Trophoblast cell (in vitro differentiated cells and primary cell): ENCODE results near the gene DNAI1.
"Not testable (repeated sequence)": the region's sequence is repeated elsewhere in the genome, so short reads cannot be mapped to it uniquely, and the experiment has no call there.

ENCODE experiments used
- DNase-seq, 2 donors: peaks; one replicate each; pipeline ENCODE4 v3.0.0-alpha.2; 2016
- H2AFZ ChIP-seq: 2 replicates; pipeline ENCODE4 v1.6.1; 2013; ENCODE audit warnings: low read length, moderate library complexity, mild to moderate bottlenecking; ENCODE audit not compliant: insufficient read depth, poor library complexity
- H2AK5ac ChIP-seq: 2 replicates; pipeline ENCODE4 v1.6.1; 2013; ENCODE audit warnings: mild to moderate bottlenecking, low read length
- H2BK120ac ChIP-seq: 2 replicates; pipeline ENCODE4 v1.6.1; 2013; ENCODE audit warnings: low read length, mild to moderate bottlenecking, moderate library complexity; ENCODE audit not compliant: insufficient read depth, poor library complexity
- H2BK12ac ChIP-seq: 2 replicates; pipeline ENCODE4 v1.6.1; 2013; ENCODE audit warnings: mild to moderate bottlenecking, low read length, moderate library complexity
- H2BK5ac ChIP-seq: 2 replicates; pipeline ENCODE4 v1.6.1; 2013; ENCODE audit warnings: low read length, low read depth, moderate library complexity, mild to moderate bottlenecking; ENCODE audit not compliant: poor library complexity
- H3K14ac ChIP-seq: 2 replicates; pipeline ENCODE4 v1.6.1; 2013; ENCODE audit warnings: mild to moderate bottlenecking, low read length
- H3K18ac ChIP-seq: 2 replicates; pipeline ENCODE4 v1.6.1; 2013; ENCODE audit warnings: mild to moderate bottlenecking, low read length
- H3K23ac ChIP-seq: 2 replicates; pipeline ENCODE4 v1.6.1; 2013; ENCODE audit warnings: low read length
- H3K27ac ChIP-seq: 2 replicates; pipeline ENCODE4 v1.5.1; 2013; ENCODE audit warnings: low read depth, mild to moderate bottlenecking, inconsistent platforms, low read length, moderate library complexity
- H3K27me3 ChIP-seq: 2 replicates; pipeline ENCODE4 v1.6.1; 2013; ENCODE audit warnings: inconsistent platforms, mild to moderate bottlenecking, low read length, moderate library complexity; ENCODE audit not compliant: insufficient read depth
- H3K36me3 ChIP-seq, 2 experiments: 1 replicate in 1 of 2; 2 replicates in 1 of 2; pipeline ENCODE4 v1.6.1; 2013; ENCODE audit warnings: low read length in 2 of 2, mild to moderate bottlenecking in 2 of 2, moderate library complexity in 1 of 2; ENCODE audit not compliant: insufficient read depth in 2 of 2, control insufficient read depth in 1 of 2
- H3K4ac ChIP-seq: 2 replicates; pipeline ENCODE4 v1.6.1; 2013; ENCODE audit warnings: low read depth, mild to moderate bottlenecking, low read length, moderate library complexity
- H3K4me1 ChIP-seq, 2 experiments: 1 replicate in 1 of 2; 2 replicates in 1 of 2; pipeline ENCODE4 v1.6.1; 2013; ENCODE audit warnings: low read length in 2 of 2, mild to moderate bottlenecking in 2 of 2, moderate library complexity in 1 of 2; ENCODE audit not compliant: insufficient read depth in 2 of 2, control insufficient read depth in 1 of 2
- H3K4me2 ChIP-seq: 2 replicates; pipeline ENCODE4 v1.6.1; 2013; ENCODE audit warnings: inconsistent platforms, mild to moderate bottlenecking, low read length, moderate library complexity
- H3K4me3 ChIP-seq: 2 replicates; pipeline ENCODE4 v1.5.1; 2013; ENCODE audit warnings: mild to moderate bottlenecking, low read depth, low read length, inconsistent platforms
- H3K79me1 ChIP-seq: one replicate; pipeline ENCODE4 v1.6.1; 2013; ENCODE audit warnings: low read length
- H3K79me2 ChIP-seq: 2 replicates; pipeline ENCODE4 v1.6.1; 2013; ENCODE audit warnings: low read length, mild to moderate bottlenecking; ENCODE audit not compliant: control insufficient read depth, insufficient read depth, poor library complexity
- H3K9ac ChIP-seq: 2 replicates; pipeline ENCODE4 v1.6.1; 2013; ENCODE audit warnings: mild to moderate bottlenecking, low read length
- H3K9me3 ChIP-seq: 2 replicates; pipeline ENCODE4 v1.6.1; 2013; ENCODE audit warnings: low read depth, mild to moderate bottlenecking, control low read depth, inconsistent platforms, low read length; ENCODE audit not compliant: insufficient read depth
- H4K12ac ChIP-seq: 2 replicates; pipeline ENCODE4 v1.6.1; 2013; ENCODE audit warnings: low read depth, mild to moderate bottlenecking, low read length, moderate library complexity
- H4K8ac ChIP-seq: 2 replicates; pipeline ENCODE4 v1.6.1; 2013; ENCODE audit warnings: low read depth, mild to moderate bottlenecking, low read length, moderate library complexity
- H4K91ac ChIP-seq: one replicate; pipeline ENCODE4 v1.6.1; 2013; ENCODE audit warnings: low read depth, mild to moderate bottlenecking, low read length, moderate library complexity
- WGBS: extraction: QIAGEN DNeasy Blood & Tissue Kit; methylation state at CpG from one replicate; pipeline ENCODE4 v1.1.7; 2013; ENCODE audit warnings: missing lambda C conversion rate; ENCODE audit not compliant: insufficient read length, insufficient coverage; ENCODE audit errors: extremely low coverage; 5-methylcytosine and 5-hydroxymethylcytosine counted together

Gene DNAI1

DNA sequence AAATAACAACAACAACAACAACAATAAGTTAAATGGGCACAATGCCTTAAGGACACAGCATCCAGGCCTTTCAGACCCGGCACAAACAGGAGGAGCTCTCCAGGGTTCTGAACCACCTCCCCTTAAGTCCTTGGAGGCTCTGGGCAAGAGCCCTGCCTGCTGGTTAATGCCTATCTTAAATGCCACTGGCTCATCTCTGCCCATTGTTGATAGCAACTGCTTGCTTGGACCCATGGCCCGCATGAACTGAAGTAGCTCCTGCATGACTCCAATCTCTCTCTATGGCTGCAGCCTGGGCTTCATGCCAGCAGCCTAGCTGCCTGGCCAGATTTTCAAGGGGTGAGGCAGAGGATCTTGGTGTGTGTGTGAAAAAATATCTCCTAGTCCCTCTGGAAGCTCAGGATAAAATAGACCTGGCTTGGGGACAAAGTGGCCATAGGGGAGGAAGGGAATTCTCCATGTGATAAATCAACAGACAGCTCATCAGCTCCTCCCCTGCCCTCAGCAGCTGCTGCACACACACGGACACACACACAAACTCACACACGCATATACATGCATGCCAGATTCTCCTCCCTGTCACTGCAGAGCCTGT lies 27.7 kb upstream of the DNAI1 start:
- no peak overlapping the region for H2BK12ac ChIP-seq
- H3K23ac ChIP-seq, result no peak overlapping the region
- H2BK5ac ChIP-seq, result no peak overlapping the region
- peaks cover 0 to 2% of the 10 kb centered on the region in 2 experiments for H3K36me3 ChIP-seq
- no peaks in the 10 kb centered on the region for H3K27me3 ChIP-seq
- peaks cover 0 to 2% of the 10 kb centered on the region in 2 experiments for H3K4me1 ChIP-seq
- no peak overlapping the region for H3K4me3 ChIP-seq
- H3K79me2 ChIP-seq, result no peaks in the 10 kb centered on the region
- no peak overlapping the region for H3K9ac ChIP-seq
- H4K91ac ChIP-seq, result no peak overlapping the region
- peak; percentile 60 to 74 for DNase-seq
- no peak overlapping the region for H2BK120ac ChIP-seq
- H3K4ac ChIP-seq, result no peak overlapping the region
- no CpG with 5 or more reads among the region's 4 CpGs for WGBS
- no peak overlapping the region for H3K18ac ChIP-seq
- H3K79me1 ChIP-seq, result no peaks in the 10 kb centered on the region
- H3K27ac ChIP-seq, result no peak overlapping the region
- no peak overlapping the region for H2AK5ac ChIP-seq
- no peak overlapping the region for H4K8ac ChIP-seq
- no peak overlapping the region for H4K12ac ChIP-seq
- no peaks in the 10 kb centered on the region for H3K9me3 ChIP-seq
- no peak overlapping the region for H3K14ac ChIP-seq
- no peak overlapping the region for H2AFZ ChIP-seq
- no peak overlapping the region for H3K4me2 ChIP-seq

DNA sequence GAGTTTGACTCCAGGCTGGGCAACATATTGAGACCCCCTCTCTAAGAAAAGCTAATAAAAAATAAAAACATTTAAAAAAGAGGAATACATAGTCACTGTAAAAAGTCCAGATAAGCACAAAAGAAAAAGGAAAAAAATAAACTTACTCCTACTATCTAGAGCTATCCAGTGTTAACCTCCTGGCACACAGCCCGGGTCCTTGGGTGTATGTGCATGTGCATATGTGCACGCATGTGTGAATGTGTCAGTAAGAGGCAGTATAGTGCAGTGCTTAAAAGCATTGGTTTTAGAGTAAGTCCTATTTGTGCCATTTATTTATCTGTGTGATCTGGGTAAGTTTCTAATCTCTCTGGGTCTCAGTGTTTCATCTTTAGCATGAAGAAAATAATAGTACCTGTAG lies 26.9 kb upstream of the DNAI1 start:
- Histone ChIP-seq H2BK120ac (no peak overlapping the region), H3K9me3 (no peaks in the 10 kb centered on the region), H2AFZ (no peak overlapping the region), H4K12ac (no peak overlapping the region), H3K36me3 (peaks cover 0 to 2% of the 10 kb centered on the region in 2 experiments), H3K4me2 (no peak overlapping the region), H3K79me2 (no peaks in the 10 kb centered on the region), H3K23ac (no peak overlapping the region), H3K4me1 (peaks cover 0 to 1% of the 10 kb centered on the region in 2 experiments), H3K79me1 (no peaks in the 10 kb centered on the region), H3K27me3 (no peaks in the 10 kb centered on the region), H2BK5ac (no peak overlapping the region), H2AK5ac (no peak overlapping the region), H3K14ac (no peak overlapping the region), H4K91ac (no peak overlapping the region), H3K9ac (no peak overlapping the region), H4K8ac (no peak overlapping the region), H3K4ac (no peak overlapping the region), H3K27ac (no peak overlapping the region), H3K4me3 (no peak overlapping the region), H2BK12ac (no peak overlapping the region), H3K18ac (no peak overlapping the region)
- no CpG with 5 or more reads among the region's 2 CpGs for WGBS
- no peak for DNase-seq

DNA sequence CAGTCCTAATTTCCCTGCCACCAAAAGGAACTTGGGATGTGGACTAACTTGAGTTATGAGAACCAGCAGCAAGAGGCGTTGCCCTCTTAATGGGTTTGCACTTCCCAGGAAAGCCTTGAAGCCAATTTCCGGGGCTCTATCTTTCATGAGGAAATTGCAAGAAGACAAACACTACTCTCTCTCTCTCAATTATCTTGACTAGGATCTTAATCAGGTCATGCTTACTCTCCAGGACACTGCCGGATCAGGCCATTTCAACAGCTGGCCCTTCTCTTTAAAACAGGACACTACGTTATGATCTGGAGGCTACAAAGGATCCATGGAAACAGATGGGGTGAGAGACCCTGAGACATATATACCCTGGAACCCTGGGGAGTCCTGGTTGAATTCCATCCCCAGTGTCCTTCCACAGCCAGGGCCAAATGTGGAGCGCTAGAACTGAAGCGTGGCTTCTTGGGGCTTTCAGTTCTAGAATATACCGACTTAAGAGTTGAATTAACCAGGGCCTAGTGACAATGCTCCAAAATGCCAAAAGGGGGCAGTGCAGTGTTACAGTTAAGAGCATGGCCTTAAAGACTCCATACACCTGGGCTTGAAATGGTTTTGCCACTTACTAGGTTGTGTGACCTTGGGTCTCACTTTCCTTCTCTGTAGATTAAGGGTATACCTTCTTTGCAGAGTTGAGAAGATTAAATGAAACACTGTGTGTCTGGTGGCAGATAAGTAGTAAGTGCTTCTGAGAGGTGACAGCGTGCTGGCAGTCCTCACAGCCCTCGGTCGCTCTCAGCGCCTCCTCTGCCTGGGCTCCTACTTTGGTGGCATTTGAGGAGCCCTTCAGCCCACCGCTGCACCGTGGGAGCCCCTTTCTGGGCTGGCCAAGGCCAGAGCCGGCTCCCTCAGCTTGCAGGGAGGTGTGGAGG lies 21.3 kb upstream of the DNAI1 start:
- no peak overlapping the region for H3K14ac ChIP-seq
- H3K18ac ChIP-seq, result no peak overlapping the region
- H2BK5ac ChIP-seq, result no peak overlapping the region
- H3K4me3 ChIP-seq, result no peak overlapping the region
- H2BK120ac ChIP-seq, result no peak overlapping the region
- H4K12ac ChIP-seq, result no peak overlapping the region
- H3K4ac ChIP-seq, result no peak overlapping the region
- H3K36me3 ChIP-seq, result peaks cover 4% of the 10 kb centered on the region in 2 experiments
- H4K91ac ChIP-seq, result no peak overlapping the region
- no peaks in the 10 kb centered on the region for H3K4me1 ChIP-seq
- H2BK12ac ChIP-seq, result no peak overlapping the region
- H2AFZ ChIP-seq, result no peak overlapping the region
- H3K27ac ChIP-seq, result no peak overlapping the region
- no peak overlapping the region for H3K9ac ChIP-seq
- peak; percentile 80 to 95 for DNase-seq
- no peak overlapping the region for H3K23ac ChIP-seq
- H3K27me3 ChIP-seq, result no peaks in the 10 kb centered on the region
- no peaks in the 10 kb centered on the region for H3K79me2 ChIP-seq
- no CpG with 5 or more reads among the region's 14 CpGs for WGBS
- H3K79me1 ChIP-seq, result no peaks in the 10 kb centered on the region
- H2AK5ac ChIP-seq, result no peak overlapping the region
- no peak overlapping the region for H4K8ac ChIP-seq
- H3K9me3 ChIP-seq, result no peaks in the 10 kb centered on the region
- H3K4me2 ChIP-seq, result no peak overlapping the region

DNA sequence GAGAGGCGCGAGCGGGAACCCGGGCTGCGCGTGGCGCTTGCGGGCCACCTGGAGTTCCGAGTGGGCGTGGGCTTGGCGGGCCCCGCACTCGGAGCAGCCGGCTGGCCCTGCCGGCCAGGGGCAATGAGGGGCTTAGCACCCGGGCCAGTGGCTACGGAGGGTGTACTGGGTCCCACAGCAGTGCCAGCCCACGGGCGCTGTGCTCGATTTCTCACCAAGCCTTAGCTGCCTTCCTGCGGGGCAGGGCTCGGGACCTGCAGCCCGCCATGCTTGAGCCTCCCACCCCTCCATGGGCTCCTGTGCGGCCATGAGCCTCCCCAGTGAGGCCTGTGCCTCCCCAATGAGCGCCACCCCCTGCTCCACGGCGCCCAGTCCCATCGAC lies 20.7 kb upstream of the DNAI1 start:
- H3K4me3 ChIP-seq, H4K12ac ChIP-seq, H2BK120ac ChIP-seq, H3K4ac ChIP-seq, H2BK5ac ChIP-seq, H3K4me1 ChIP-seq, H3K79me2 ChIP-seq, H4K91ac ChIP-seq, H3K79me1 ChIP-seq, H3K36me3 ChIP-seq, H3K4me2 ChIP-seq, H3K27me3 ChIP-seq, H3K27ac ChIP-seq, H3K18ac ChIP-seq, H3K23ac ChIP-seq, H2AFZ ChIP-seq, H2BK12ac ChIP-seq, H3K9ac ChIP-seq, DNase-seq, H3K14ac ChIP-seq, H3K9me3 ChIP-seq, H2AK5ac ChIP-seq, H4K8ac ChIP-seq: not testable (repeated sequence)
- no CpG with 5 or more reads among the region's 28 CpGs for WGBS
